Measurements from ENCODE around the gene C14orf119.

C14orf119 gene, protein sequence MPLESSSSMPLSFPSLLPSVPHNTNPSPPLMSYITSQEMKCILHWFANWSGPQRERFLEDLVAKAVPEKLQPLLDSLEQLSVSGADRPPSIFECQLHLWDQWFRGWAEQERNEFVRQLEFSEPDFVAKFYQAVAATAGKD

DNA sequence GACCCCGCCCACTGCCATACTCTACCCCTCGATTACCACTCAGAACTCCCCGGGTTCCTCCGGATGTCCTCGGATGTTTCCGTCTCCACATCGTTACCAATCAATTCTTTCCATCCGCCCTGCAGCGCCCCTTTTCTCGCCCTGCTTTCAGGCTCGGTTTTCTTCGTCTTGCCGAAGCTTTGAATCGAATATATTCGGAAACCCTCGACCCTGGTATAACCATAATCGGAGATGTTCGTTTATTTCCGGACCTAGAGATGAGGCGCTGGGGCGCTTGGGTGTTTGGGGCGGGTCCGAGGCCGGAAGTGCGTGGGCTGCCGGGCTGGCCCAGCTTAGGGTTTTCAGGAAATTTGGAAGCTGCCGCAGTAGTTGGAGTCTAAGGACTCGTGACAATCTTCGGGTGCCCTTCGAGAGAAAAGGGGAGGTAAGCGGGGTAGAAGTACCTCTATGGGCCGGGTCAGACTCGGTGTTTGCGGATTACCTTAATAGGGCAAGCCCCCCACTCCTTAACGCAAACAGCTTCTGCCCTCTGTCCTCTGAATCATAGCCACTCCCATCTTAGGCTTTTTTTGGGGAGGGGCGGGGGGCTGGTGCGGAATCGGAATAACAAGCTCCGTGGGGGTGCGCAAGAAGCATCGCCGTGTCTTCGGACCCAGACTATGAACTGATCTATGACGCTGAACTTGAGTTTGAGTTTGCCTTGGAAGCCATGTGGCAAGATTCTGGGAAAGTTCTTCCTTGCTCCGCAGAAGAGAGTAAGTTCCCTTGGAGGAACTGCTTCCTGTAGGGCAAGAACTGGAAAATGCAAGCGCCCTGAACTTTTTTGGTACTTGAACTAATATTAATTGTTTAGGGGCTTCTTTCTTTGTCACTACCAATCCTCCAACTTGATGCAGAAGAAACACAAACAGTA, at the start of gene C14orf119:
C14orf119 (plus strand) TSS at position 310 of the 913 bp plus-strand sequence. CDS start 2,154 bp downstream, outside the sequence.
- DNase-seq: peak; percentile 99
- in situ Hi-C loops (cut with HindIII; ENCODE audit: low pct_ligation_motif_present, low pct_unique_long_range_greater_than_20kb, low sequenced_read_pairs): no loop called here

DNA sequence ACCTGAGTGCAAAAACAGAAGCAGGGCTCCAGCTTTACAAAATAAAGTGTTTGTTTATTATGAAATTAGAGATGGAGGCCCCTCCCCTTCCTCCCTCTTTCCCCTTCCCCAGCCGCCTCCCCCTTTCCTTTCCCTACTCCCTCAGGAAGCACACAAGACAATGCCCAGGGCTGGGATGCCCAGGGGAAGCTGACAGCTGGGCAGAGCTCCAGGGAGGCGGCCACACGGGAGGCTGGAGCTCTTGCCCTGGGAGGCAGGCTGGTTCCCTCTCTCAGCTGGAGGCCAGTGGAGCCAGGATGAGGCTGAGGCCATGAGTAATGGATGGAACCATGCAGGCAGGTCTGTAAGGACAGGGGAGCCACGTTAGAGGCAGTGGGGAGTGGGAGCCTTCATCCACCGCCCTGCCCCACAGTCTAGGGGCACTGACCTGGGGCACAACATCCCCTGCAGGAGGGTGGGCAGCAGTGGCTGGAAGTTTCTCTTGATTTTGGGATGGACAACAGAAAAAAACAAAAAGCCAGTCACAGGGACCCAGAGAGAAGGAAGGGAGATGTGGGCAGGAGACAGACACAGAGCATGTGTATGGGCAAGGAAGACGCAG, 48.2 kb upstream of the C14orf119 start:
- no peak for DNase-seq
- in situ Hi-C loops (cut with HindIII; ENCODE audit: low pct_ligation_motif_present, low pct_unique_long_range_greater_than_20kb, low sequenced_read_pairs): no loop called here

DNA sequence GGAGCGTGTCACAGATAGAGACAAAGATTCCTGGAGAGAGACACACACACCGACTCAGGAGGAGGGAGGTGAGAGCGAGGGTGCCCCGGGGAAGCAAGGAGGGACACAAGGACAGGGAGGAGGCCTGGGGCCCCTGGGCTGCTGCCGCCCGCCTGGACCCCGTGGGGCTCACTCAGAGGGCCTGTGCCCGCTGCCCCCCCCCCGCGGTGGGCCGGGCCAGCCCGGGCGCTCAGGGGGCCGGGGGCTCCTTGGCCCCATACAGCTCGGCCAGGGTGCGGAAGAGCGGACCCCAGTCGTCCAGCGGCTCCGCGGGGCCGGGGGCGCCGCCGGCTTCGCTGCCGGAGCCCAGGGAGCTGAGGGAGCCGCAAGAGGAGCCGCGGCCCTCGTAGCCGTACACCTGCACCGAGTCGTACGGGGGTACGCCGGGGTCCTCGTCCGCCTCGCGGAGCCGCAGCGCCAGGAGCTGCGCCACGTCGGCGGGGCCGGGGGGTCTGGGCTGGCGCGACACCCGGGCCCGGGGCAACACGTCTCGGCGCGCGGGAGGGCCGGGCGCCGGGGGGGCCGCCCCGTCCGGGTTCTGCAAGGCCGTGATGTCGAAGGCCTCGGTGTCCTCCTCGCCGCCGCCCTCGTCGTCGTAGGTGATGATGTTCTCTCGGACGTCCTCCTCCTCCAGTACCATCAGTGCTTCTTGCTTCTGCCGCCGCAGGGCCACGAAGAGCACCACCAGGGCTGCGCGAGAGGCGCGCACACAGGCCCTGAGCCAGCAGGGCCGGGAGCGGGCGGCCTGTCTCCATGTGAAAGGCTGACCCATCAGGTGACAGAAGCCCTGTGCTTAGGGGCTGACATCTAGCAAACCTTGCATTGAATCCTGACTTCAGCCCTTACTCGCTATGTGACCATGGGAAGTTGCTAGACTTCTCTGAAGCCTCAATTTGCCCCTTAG, 47.3 kb upstream of the C14orf119 start:
- in situ Hi-C loops (cut with HindIII; ENCODE audit: low pct_ligation_motif_present, low pct_unique_long_range_greater_than_20kb, low sequenced_read_pairs): no loop called here
- no peak for DNase-seq

DNA sequence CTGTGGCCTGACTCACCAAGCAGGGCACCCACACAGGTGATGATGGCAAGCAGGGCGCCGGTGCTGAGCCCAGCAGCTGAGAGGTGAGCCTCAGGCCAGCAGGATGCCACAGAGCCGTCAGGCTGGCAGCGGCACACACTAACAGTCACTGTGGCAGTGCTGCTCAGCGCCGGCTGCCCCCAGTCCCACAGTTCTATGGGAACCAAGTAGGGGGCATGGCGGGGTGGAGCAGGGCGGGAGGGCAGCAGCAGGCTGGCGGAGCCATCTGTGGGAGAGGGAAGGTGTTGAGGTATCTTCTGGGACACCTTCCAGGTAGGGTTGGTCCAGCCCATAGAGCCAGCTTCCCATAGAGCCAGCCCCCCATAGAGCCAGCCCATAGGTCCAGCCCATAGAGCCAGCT, 46.3 kb upstream of the C14orf119 start:
- in situ Hi-C loops (cut with HindIII; ENCODE audit: low pct_ligation_motif_present, low pct_unique_long_range_greater_than_20kb, low sequenced_read_pairs): no loop called here
- DNase-seq: no peak

DNA sequence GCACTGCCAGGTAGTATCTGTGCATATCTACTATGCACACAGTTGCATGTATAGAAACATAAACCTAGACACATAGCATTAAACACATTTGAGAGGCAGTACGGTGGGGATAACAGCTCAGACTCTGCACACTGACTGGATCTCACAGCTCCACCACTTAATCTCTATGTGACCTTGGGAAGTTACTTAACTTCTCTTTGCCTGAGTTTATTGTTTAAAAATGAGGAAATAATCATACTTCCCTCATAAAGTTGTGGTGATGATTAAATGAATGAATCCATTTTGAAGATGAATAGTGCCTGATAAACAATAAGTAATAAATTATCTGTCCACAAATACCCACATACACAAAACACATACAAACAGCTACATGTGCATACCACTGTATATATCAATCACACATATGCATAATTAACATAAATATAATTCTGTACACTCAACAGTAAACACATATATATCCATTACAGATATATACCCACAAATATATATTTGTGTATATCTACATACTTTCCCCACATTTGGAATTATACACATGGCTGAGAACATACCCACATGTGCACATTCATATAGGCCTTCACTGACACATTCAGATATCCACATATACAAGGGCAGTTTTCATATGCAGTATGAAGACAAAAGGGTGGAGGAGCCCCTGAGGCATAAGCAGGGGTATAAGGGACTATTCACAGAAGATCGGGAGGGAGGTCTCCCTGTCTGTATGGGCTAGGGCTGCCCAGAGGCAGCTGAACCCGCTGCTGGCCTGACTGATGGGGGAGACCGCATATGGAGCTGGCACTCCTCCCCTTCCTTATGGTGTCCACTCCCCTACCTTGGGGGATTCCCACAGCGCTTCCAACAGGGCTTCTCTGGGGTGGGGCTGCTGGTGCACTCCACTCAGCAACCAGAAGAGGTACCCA, 43.9 kb upstream of the C14orf119 start:
- in situ Hi-C loops (cut with HindIII; ENCODE audit: low pct_ligation_motif_present, low pct_unique_long_range_greater_than_20kb, low sequenced_read_pairs): no loop called here

DNA sequence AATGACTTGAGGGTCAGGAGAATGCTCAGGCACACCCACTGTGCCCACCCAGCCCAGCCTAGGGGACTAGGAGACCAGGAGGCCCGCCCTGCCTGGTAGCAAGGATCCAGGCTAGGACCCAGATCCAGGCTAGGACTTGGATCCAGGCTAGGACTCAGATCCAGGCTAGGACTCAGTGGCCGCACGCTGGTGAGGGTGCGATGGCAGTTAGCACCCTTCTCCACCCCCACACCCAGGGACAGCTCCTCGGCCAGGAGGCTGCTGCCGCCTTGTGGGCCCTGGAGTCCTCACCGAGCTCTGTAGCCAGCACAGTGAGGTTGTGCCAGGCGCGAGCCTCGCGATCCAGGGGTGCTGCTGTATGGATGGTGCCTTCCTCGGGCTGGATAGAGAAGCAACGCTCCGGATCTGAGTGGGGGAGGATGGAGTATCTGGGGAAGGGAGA, 43.1 kb upstream of the C14orf119 start:
- in situ Hi-C loops (cut with HindIII; ENCODE audit: low pct_ligation_motif_present, low pct_unique_long_range_greater_than_20kb, low sequenced_read_pairs): no loop called here
- no peak for DNase-seq

More for the DNA sequence above, 43.9 kb upstream of the C14orf119 start:
- no peak for DNase-seq

DNA sequence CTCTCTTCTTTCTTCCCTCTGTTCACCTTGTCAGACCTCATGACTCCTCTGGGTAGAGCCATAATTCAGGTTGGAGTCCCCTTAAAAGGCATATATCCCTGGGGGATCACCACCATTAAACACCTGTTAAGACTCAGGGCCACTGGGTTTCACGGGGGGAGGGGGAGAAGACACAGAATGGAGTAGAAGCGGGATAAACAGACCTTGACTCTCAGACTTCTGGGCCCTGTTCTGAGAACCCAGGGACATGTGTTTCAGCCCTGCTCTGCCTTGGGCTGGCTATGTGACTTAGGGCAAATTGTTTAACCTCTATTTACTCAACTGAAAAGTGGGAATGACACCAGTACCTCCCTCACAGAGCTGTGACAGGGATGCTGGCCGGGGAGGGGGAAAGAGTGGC, 42.6 kb upstream of the C14orf119 start:
- in situ Hi-C loops (cut with HindIII; ENCODE audit: low pct_ligation_motif_present, low pct_unique_long_range_greater_than_20kb, low sequenced_read_pairs): no loop called here
- DNase-seq: no peak

DNA sequence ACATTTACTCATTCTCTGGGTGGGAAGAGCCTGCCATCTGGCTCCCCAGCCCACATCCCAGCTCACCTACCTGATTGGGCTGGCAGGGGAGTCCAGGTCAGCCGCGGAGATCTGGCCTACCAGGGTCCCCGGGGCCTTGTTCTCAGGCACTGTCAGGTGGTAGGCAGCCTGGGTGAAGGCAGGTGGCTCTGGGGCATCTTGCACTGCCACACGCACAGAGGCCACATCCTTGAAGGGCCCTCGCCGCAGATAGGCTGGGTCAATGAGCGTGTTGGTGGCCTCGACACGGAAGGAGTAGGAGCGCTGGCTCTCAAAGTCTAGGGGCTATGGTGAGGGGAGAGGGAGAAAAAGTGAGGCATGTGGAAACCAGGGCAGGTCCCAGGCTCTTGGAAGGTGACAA, 41.9 kb upstream of the C14orf119 start:
- no peak for DNase-seq
- in situ Hi-C loops (cut with HindIII; ENCODE audit: low pct_ligation_motif_present, low pct_unique_long_range_greater_than_20kb, low sequenced_read_pairs): no loop called here

DNA sequence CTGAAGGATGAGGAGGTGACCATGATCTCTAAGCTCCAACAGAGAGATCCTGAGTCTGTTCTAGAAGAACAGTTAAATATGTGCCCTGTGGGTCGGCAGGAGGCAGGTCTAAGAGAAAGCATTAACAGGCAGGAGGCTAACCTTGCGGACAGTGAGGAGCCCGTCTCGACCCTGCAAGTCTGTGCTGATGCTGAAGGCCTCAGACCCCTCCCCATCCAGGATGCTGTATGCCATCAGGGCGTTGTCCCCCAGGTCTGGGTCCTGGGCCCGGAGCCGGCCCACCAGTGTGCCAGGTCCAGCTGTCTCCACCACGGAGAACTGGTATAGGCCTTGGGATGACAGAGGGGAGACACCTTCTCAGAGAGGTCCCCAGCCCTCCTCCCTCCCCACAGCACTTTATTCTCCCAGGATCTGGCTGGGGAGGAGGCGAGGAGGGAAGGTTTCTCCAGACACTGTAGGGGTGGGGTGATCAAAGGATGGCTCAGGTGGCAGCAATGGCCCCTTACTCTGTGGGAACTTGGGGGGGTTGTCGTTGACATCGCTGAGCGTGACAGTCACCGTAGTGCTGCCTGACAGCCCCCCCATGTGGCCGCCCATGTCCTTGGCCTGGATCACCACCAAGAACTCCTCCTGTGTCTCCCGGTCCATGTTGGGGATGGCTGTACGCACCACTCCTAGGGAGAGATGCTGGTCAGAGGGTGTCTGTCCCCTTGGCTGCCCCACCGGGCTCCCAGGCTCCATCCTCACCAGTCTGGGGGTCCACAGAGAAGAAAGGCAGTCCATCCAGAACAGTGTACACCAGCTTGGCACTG, 41.1 kb upstream of the C14orf119 start:
- in situ Hi-C loops (cut with HindIII; ENCODE audit: low pct_ligation_motif_present, low pct_unique_long_range_greater_than_20kb, low sequenced_read_pairs): no loop called here

DNA sequence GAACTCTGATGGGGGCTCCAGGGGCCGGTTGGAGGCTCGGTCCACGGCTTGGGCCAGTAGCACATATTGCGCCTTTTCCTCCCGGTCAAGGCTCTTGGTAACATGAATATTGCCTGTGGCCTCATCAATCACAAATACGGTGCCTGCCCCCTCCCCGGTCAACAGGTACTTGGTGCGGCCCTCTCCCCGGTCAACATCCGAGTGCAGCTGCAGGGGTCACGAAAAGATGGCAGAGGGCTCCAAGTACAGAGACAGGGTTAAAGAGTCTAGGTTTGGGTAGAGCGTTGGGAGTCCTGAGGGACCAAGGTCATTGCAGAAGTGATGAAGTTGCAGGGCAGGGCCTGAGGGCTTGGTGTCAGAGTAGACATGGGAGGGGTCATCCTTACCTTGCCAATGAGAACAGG, 40.2 kb upstream of the C14orf119 start:
- in situ Hi-C loops (cut with HindIII; ENCODE audit: low pct_ligation_motif_present, low pct_unique_long_range_greater_than_20kb, low sequenced_read_pairs): no loop called here

More for the DNA sequence above, 41.1 kb upstream of the C14orf119 start:
- no peak for DNase-seq

DNA sequence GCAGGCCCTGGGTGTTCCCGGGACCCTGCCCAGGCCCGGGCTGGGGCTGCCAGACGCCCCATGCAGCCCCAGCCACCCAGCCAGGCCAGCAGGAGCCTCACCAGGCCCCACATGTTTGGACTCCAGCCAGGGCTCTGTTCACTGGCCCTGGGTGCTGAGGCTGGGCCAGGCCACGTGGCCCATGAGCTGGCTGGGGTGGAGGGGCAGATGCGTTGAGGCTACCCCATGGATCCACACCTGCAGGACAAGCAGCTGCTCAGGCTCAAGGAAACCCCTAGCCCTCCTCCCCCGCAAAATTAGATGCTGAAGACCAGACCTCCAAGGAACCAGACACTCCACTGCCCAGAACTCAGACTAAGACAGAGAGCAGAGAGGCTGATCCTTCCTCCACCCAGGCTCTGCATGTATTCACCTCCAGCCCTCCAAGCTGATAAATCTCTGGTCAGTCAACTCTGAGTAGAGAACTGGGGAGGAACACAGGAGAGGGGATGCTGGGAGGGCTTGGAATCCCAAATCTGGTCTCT, 39.6 kb upstream of the C14orf119 start:
- DNase-seq: no peak

More for the DNA sequence above, 40.2 kb upstream of the C14orf119 start:
- DNase-seq: no peak

DNA sequence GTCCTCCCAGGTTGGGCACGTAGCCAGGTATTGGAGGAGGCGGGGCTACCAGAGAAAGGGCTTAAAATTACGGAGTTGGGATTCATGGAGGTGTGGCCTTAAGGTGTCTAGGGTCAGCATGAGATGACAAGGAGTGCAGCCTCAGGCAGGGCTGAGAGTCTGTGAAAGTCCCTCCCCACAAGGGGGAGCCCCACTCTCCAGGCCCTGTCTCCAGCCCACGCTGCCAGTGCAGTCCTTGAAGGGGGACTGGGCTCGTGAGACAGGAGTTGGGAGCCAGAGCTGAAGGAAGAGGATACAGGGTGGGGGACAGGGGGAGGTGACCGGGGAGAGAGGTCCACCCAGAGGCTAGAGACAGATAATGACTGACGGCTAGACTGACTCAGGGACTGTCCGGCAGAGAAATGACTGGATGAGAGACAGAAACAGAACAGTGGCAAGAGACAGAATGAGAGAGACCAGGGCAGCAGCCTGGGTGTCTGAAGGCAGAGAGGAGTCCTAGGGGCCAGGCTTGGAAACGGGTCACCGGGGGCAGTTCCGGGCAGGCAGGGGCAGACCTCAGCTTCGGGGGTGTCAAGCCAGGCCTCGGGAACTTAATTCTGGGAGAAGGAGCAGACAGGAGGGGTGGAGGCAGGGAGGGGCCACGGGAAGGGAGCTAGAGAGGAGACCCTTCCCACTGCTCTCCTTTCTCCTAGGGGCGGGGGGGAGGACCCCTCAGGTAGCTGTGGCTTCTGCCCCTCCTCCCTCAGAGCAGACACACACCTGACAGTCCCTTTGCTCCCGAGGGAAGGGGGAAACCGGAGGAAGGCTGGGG, 39.0 kb upstream of the C14orf119 start:
- in situ Hi-C loops (cut with HindIII; ENCODE audit: low pct_ligation_motif_present, low pct_unique_long_range_greater_than_20kb, low sequenced_read_pairs): no loop called here
- peak; percentile 70 for DNase-seq

More for the DNA sequence above, 39.6 kb upstream of the C14orf119 start:
- in situ Hi-C loops (cut with HindIII; ENCODE audit: low pct_ligation_motif_present, low pct_unique_long_range_greater_than_20kb, low sequenced_read_pairs): no loop called here

DNA sequence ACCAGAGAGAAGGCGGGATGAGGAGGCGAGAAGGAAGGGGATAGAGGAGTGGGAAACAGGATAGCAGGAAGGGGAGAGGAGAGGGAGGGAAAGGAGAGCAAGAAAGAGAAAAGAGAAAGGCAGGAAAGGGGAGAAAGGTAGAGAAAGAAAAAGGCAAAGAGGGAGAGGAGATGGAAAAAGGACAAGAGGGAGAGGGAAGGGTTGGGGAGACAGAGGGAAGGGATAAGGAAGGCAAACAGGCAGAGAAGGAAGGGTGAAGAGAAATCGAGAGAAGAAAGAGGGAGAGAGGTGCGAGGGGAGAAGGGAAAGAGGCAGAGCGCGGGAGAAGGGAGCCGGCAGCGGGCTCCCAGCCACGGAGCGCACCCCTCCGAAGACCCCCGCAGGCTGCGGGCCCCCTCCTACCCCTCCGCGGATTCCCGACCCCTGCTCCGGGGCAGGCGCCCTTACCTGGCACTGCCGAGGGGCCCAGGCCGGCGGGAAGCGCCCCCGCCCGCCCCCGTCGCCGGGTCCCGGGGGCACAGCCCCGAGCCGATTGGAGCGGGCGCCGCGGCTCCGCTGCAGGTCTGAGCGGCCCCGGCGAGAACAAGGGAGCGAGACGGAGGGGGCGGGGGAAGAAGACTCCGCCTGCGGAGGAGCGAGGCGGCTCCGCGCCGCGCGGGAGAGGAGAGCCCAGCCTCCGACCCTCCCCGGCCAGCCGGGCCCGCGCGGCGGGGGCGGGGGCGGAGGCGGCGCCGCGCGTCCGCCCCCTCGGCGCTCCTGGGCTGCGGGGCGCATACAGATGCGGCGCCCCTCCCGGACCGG, 38.1 kb upstream of the C14orf119 start, which contains the start of gene CDH24:
CDH24 (minus strand) TSS at position 565 of the 801 bp plus-strand sequence. CDS start 1,787 bp downstream, outside the sequence.
- in situ Hi-C loops (cut with HindIII; ENCODE audit: low pct_ligation_motif_present, low pct_unique_long_range_greater_than_20kb, low sequenced_read_pairs): no loop called here
- peak; percentile 77 for DNase-seq

DNA sequence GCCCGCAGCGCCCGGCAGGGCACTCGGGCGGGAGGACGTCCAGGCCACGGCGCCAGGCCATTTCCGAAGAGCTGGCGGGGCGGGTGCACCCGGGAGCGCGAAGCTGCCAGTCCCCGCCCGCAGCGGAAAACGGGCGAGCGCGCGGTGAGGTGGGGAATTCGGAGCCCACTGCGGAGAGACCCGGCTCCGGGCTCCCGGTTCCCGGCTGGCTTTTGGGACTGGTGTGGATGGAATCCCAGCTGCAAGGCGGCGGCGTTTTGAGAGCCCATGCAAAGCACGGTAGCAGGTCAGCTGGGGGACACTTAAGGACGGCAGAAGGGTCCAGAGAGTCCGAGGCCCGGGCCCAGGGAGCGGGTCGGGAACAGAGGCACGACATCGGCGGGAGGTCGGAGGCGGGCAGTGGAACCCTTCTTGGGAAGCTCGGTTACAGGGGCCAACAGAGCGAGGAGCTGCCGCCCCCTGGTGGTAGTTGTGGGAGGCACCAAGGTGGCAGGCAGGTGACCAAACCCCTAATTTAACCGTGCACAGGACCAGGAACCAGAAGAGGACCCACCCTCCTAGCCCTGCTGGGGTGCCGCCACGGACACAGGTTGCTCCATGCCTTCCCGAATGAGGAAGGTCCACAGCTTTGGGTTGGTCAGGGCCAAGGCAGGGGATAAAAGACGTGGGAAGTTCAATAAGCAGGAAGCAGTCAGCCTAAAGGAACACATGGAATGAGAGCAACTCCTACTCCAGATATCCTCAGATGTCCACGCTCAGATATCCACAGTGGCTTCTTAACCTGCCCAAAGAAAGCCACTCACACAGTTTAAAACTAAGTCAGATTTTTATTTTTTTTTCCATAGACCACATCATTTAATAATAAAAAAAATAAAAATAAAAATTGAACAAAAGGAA, 37.3 kb upstream of the C14orf119 start:
- DNase-seq: peak; percentile 83

More for the DNA sequence above, 37.3 kb upstream of the C14orf119 start:
- in situ Hi-C loops (cut with HindIII; ENCODE audit: low pct_ligation_motif_present, low pct_unique_long_range_greater_than_20kb, low sequenced_read_pairs): no loop called here

All from ACHN (cell line).